Measurements from ENCODE around the gene BSPH1.

Gene BSPH1

GRCh38 chr19:47992070-47992469 is at the start of gene BSPH1:
BSPH1 (minus strand) TSS chr19:47992170; CDS start chr19:47992081, 89 bp downstream.
- Mint-ChIP-seq H3K36me3 (ENCODE audit: low read depth) (no peaks in the 10 kb centered on the region), H3K4me1 (ENCODE audit: low read depth) (no peaks in the 10 kb centered on the region), H3K27ac (no peak within 1 kb of the TSS), H3K9me3 (no peaks in the 10 kb centered on the region), H3K27me3 (peaks cover 38% of the 10 kb centered on the region), H3K4me3 (no peak within 1 kb of the TSS)

GRCh38 chr19:48036765-48037164 is 44.8 kb upstream of the BSPH1 start:
- Mint-ChIP-seq H3K9me3 (peaks cover 11% of the 10 kb centered on the region), H3K27ac (no peak overlapping the region), H3K36me3 (ENCODE audit: low read depth) (peaks cover 4% of the 10 kb centered on the region), H3K4me3 (no peak overlapping the region), H3K27me3 (peaks cover 41% of the 10 kb centered on the region), H3K4me1 (ENCODE audit: low read depth) (no peaks in the 10 kb centered on the region)

- H3K36me3 Mint-ChIP-seq (ENCODE audit: low read depth): peaks cover 4% of the 10 kb centered on the region
- no peaks in the 10 kb centered on the region for H3K4me1 Mint-ChIP-seq (ENCODE audit: low read depth)
- H3K4me3 Mint-ChIP-seq: no peak overlapping the region
- H3K9me3 Mint-ChIP-seq: peaks cover 11% of the 10 kb centered on the region
- no peak overlapping the region for H3K27ac Mint-ChIP-seq
- peaks cover 15% of the 10 kb centered on the region for H3K27me3 Mint-ChIP-seq
Measured at GRCh38 chr19:48033604-48034003, 41.6 kb upstream of the BSPH1 start.

- Mint-ChIP-seq H3K4me3 (no peak overlapping the region), H3K27ac (no peak overlapping the region), H3K9me3 (no peaks in the 10 kb centered on the region), H3K27me3 (peaks cover 19% of the 10 kb centered on the region), H3K36me3 (ENCODE audit: low read depth) (no peaks in the 10 kb centered on the region), H3K4me1 (ENCODE audit: low read depth) (no peaks in the 10 kb centered on the region)
Measured at GRCh38 chr19:48030073-48030472, 38.1 kb upstream of the BSPH1 start.

GRCh38 chr19:48029431-48029830 is 37.5 kb upstream of the BSPH1 start:
- Mint-ChIP-seq H3K36me3 (ENCODE audit: low read depth) (no peaks in the 10 kb centered on the region), H3K27me3 (peaks cover 18% of the 10 kb centered on the region)

GRCh38 chr19:48025480-48025879 is 33.5 kb upstream of the BSPH1 start:
- Mint-ChIP-seq H3K27ac (no peak overlapping the region), H3K4me1 (ENCODE audit: low read depth) (no peaks in the 10 kb centered on the region), H3K36me3 (ENCODE audit: low read depth) (no peaks in the 10 kb centered on the region), H3K27me3 (peaks cover 24% of the 10 kb centered on the region), H3K4me3 (no peak overlapping the region), H3K9me3 (no peaks in the 10 kb centered on the region)

More at GRCh38 chr19:48029431-48029830, 37.5 kb upstream of the BSPH1 start:
- Mint-ChIP-seq H3K9me3 (no peaks in the 10 kb centered on the region), H3K4me3 (no peak overlapping the region), H3K4me1 (ENCODE audit: low read depth) (no peaks in the 10 kb centered on the region), H3K27ac (no peak overlapping the region)

- Mint-ChIP-seq H3K9me3 (no peaks in the 10 kb centered on the region), H3K27me3 (peaks cover 24% of the 10 kb centered on the region)
Measured at GRCh38 chr19:48023518-48023917, 31.5 kb upstream of the BSPH1 start.

GRCh38 chr19:48023011-48023410 is 31.0 kb upstream of the BSPH1 start:
- Mint-ChIP-seq H3K27ac (no peak overlapping the region), H3K27me3 (peaks cover 22% of the 10 kb centered on the region), H3K4me3 (no peak overlapping the region), H3K9me3 (no peaks in the 10 kb centered on the region), H3K36me3 (ENCODE audit: low read depth) (no peaks in the 10 kb centered on the region), H3K4me1 (ENCODE audit: low read depth) (no peaks in the 10 kb centered on the region)

More at GRCh38 chr19:48023518-48023917, 31.5 kb upstream of the BSPH1 start:
- H3K36me3 Mint-ChIP-seq (ENCODE audit: low read depth): no peaks in the 10 kb centered on the region
- no peak overlapping the region for H3K4me3 Mint-ChIP-seq
- no peak overlapping the region for H3K27ac Mint-ChIP-seq
- no peaks in the 10 kb centered on the region for H3K4me1 Mint-ChIP-seq (ENCODE audit: low read depth)

- no peaks in the 10 kb centered on the region for H3K36me3 Mint-ChIP-seq (ENCODE audit: low read depth)
- H3K9me3 Mint-ChIP-seq: no peaks in the 10 kb centered on the region
- H3K27me3 Mint-ChIP-seq: peaks cover 24% of the 10 kb centered on the region
- H3K4me1 Mint-ChIP-seq (ENCODE audit: low read depth): no peaks in the 10 kb centered on the region
- no peak overlapping the region for H3K27ac Mint-ChIP-seq
- no peak overlapping the region for H3K4me3 Mint-ChIP-seq
Measured at GRCh38 chr19:48020686-48021085, 28.7 kb upstream of the BSPH1 start.

- Mint-ChIP-seq H3K9me3 (no peaks in the 10 kb centered on the region), H3K27me3 (peaks cover 23% of the 10 kb centered on the region), H3K4me1 (ENCODE audit: low read depth) (no peaks in the 10 kb centered on the region), H3K27ac (no peak overlapping the region), H3K36me3 (ENCODE audit: low read depth) (no peaks in the 10 kb centered on the region), H3K4me3 (no peak overlapping the region)
Measured at GRCh38 chr19:48010932-48011758, 19.2 kb upstream of the BSPH1 start.

GRCh38 chr19:48006762-48007161 is 14.8 kb upstream of the BSPH1 start:
- H3K4me1 Mint-ChIP-seq (ENCODE audit: low read depth): no peaks in the 10 kb centered on the region
- no peaks in the 10 kb centered on the region for H3K36me3 Mint-ChIP-seq (ENCODE audit: low read depth)
- H3K9me3 Mint-ChIP-seq: no peaks in the 10 kb centered on the region
- no peak overlapping the region for H3K27ac Mint-ChIP-seq
- no peak overlapping the region for H3K4me3 Mint-ChIP-seq
- H3K27me3 Mint-ChIP-seq: peaks cover 22% of the 10 kb centered on the region

- Mint-ChIP-seq H3K4me3 (no peak overlapping the region), H3K4me1 (ENCODE audit: low read depth) (no peaks in the 10 kb centered on the region), H3K36me3 (ENCODE audit: low read depth) (no peaks in the 10 kb centered on the region), H3K27ac (no peak overlapping the region), H3K9me3 (no peaks in the 10 kb centered on the region), H3K27me3 (peaks cover 22% of the 10 kb centered on the region)
Measured at GRCh38 chr19:48004236-48004635, 12.3 kb upstream of the BSPH1 start.

- Mint-ChIP-seq H3K4me1 (ENCODE audit: low read depth) (no peaks in the 10 kb centered on the region), H3K4me3 (no peak overlapping the region), H3K36me3 (ENCODE audit: low read depth) (no peaks in the 10 kb centered on the region), H3K27me3 (peaks cover 18% of the 10 kb centered on the region), H3K27ac (no peak overlapping the region), H3K9me3 (no peaks in the 10 kb centered on the region)
Measured at GRCh38 chr19:48000846-48001245, 8.9 kb upstream of the BSPH1 start.

- Mint-ChIP-seq H3K27ac (no peak overlapping the region), H3K27me3 (peaks cover 24% of the 10 kb centered on the region), H3K36me3 (ENCODE audit: low read depth) (no peaks in the 10 kb centered on the region), H3K9me3 (no peaks in the 10 kb centered on the region), H3K4me3 (no peak overlapping the region), H3K4me1 (ENCODE audit: low read depth) (no peaks in the 10 kb centered on the region)
Measured at GRCh38 chr19:47998800-47999199, 6.8 kb upstream of the BSPH1 start.

- Mint-ChIP-seq H3K27me3 (peaks cover 20% of the 10 kb centered on the region), H3K27ac (no peak overlapping the region), H3K36me3 (ENCODE audit: low read depth) (no peaks in the 10 kb centered on the region), H3K4me1 (ENCODE audit: low read depth) (no peaks in the 10 kb centered on the region), H3K9me3 (no peaks in the 10 kb centered on the region), H3K4me3 (no peak overlapping the region)
Measured at GRCh38 chr19:47996230-47996727, 4.3 kb upstream of the BSPH1 start.
